NCI-H1417 (cell line): ENCODE results near the gene GDF7.

Experiments used
- DNase-seq, 3 experiments: peaks; one replicate each; lab custom pipeline; 2025; lab: John Stamatoyannopoulos, UW

The GDF7 gene

DNA sequence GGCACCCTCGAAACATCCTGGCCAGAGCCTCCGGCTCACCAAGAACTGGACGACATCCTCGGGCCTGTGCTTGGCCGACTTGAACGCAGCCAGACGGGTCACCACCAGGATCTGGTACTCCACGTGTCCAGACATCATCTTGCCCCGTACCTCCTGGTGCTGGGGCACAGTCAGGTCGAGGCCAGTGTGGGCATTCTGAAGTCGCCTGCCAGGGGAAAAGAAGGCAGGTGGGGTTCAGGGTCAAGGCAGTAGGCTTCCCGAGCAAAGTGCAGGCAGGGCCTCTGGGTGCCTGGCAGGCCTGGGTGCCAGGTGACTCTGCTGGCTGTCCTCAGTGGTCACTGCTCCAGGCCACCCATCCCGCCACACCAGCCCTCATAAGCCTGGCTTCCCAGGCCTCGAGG lies 21.6 kb upstream of the GDF7 start:
- DNase-seq: no peak

DNA sequence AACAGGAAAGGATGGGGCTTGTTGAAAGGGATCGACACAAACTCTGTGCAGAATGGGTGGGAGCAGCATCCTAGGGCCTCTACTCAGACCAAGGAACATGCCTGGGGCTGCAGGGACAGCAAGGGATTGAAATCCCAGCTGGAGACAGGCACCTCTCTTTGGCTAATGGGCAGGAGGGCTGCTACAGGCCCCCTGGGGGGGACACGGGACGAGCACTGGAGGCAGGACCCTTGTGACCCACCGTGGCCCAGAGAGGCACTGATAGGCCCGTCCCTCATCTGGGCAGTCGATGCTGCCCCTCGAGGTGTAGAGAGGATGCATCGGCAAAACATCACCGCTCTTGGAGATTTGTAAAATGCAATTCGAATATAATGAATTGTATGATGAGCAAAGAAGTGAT lies 21.2 kb upstream of the GDF7 start:
- DNase-seq: no peak

DNA sequence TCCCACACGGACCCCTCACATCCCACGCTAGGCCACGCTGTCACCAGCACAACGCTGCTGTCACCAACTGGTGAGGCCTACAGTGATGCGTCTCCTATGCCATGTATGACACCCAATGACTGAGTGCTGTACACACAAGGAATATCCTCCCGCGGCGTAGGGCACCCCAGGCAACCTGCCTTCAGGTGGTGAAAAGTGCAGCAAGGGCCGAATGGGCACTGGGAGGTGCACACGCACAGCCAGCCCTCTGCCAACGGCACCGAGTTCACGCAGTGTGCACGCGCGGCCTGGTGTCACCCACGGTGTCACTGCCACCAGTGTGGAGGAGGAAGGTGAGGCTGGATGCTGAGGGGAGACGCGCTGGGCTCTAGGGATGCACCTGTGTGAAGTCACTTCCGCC lies 20.5 kb upstream of the GDF7 start:
- no peak for DNase-seq

DNA sequence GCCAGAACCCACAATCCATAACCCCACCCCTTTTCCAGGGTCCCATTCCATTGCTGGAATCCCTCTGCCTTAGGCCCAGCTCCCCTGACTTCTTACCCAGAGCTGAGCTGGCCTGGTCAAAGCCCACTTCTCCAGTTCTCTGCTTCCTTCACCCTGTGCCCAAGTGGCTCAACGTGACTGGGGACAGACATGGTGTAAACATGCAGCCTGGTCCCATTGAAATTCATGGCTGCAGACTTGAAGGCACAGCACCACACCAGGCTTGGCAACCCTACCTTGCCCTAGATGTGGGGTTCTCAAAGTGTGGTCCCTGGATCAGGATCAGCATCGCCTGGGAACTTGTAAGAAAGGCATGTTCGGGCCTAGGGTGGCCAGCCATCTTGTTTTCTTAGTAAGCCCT lies 19.7 kb upstream of the GDF7 start:
- DNase-seq: no peak

DNA sequence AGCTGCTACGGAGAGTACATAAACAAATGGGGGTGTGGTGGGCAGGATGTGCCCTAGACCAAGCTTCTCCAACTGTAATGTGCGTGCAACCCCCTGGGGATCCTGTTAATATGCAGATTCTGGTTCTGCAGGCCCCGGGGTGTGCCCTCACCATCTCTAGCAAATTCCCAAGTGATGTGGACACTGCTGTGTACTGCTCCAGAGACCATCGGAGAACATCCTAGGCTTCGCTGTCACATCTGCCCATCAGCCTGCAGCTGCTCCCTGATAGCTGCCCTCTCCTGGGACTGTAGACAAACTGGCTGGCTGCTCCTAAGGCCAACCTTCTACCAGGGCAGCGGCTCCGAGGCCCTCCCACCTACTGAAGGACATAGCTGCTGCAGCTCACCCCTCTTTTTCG lies 19.2 kb upstream of the GDF7 start:
- DNase-seq: no peak

DNA sequence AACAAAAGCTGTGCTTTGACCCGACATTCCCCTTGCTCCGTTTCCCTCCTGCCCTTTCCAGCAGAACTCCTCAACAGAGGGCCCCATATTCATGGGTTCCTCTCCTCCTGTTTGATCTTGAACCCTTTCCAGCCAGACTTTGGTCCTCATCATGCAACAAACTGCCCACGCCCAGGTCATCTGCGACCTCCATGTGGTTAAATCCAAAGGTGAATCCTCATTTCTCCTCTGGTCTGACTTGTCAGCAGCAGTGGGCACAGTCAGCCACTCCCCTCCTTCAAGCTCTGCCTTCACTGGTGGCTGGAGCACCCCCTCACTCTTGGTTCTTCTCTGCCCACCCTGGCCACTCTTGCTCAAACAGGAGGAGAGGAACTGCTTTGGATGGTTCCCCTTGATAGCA lies 18.7 kb upstream of the GDF7 start:
- DNase-seq: no peak

DNA sequence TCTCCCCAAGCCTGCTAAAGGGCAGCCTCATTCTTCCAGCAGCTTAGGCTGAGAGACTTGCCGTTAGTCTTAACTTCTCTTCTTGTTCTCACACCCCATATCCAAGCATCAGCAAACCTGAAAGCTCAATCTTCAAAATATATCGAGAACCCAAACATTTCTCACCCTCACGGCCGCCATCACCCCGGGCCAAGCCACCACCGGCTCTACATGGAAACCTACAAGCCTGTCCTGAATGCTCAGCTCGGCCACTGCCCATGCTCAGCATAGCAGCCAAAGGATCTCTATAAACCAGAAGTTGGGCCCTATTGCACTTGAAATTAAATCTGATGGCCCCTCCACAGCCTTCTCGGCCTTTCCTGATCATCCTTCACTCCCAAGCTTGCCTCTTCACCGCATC lies 18.1 kb upstream of the GDF7 start:
- DNase-seq: no peak

DNA sequence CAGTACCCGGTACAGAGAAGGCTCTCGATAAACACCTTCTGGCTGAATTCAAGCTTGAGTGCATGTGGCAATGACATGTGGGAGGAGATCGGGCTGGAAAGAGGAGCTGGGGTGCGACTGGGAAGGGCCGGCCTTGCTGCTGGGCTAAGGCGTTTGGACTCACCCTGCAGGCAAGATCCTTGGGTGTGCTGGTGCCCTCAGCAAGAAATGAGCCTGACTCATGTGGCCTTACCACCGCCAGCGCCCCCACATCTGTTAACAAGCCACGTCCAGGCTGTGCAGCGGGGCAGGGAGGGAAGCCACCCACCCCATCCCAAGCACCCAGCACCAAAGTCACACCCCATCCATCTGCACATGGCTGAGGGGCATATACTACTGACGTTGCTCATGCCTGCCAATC lies 17.4 kb upstream of the GDF7 start:
- DNase-seq: no peak

DNA sequence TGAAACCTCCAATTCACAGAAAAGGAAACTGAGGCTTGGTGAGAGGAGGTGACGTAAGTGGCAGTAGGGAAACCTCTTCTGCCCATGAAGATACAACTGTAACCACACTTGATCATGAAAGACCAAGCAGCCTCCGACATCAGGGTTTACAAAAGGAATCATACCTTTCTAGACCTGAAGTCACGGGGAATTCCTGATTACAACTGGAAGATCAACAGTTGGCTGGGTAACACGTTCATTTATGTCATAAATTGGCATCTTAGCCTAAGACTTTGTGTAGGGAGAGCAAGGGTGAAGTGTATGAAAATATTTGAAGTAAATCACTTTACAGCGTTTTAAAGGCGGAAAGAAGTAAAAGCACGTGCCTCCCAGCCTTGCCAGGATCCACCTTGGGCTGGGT lies 17.0 kb upstream of the GDF7 start:
- no peak for DNase-seq

DNA sequence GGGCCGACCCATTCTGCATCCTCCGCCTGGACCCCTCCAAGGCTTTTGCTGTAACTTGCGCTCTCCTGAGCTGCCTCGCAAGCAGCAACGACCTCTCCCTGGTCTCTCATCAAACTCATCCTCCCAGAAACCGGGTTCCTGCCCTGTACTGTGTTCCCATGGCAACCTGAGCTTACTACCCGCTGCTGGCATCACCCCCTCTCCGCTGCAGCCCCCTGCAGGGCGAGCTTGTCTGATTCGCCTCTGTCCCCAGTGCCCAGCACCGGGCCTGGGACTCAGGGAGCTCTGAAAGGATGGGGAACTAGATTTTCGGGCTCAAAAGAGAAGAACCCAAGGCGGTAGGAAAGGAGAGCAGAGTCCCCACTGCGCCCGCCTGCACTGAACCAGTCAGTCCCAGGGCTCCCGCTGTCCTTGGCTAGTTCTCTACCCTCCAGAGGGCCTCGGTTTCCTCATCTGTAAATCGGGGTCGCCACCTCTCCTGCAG lies 16.5 kb upstream of the GDF7 start:
- peak; percentile 36 to 82 (median 78) for DNase-seq

DNA sequence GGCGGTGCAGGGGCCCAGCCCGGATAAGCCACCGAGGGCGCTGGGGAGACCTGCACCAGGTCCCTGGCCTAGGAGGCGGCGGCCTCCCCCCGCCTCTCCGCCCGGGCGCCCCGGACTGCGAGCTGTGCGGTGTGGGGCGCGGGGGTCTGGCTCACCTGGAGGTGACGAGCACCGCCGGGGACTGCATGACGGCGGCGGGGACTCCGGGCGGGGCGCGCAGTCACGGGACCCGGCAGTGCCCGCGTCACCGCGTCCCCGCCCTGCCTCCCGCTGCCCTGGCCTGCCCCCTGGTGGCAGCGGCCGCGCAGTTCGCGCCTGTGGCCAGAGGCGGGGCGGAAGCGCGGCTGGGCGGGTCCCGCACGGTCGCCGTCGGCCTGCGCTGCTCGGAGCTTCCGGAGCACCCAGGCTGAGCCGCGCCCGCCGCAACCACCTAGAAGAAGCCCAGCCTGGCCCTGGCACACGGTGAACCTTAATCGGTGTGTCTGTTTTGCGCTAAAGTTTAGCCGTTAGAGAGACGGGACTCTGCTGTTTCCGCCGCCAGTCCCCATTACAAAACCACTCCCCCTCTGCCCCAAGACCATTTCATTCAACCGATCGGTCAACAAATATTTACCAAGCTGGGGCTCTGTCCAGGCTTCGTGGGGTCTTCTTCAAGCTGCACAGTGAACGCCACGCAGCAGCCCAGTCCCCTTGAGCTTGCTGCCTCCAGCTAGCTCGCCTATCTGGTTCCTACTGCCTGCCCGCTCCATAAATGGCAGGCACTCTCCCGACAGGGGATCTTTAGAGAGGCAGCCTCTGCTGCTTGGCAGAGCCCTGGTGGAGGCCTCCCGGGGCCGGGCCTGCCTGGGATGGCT lies 15.8 kb upstream of the GDF7 start, which contains the start of gene HS1BP3:
Gene HS1BP3 (minus strand): TSS at position 222 of the 854 bp plus-strand sequence. CDS start 35 bp downstream, at position 187.
- peak; percentile 91 to 96 (median 95) for DNase-seq

DNA sequence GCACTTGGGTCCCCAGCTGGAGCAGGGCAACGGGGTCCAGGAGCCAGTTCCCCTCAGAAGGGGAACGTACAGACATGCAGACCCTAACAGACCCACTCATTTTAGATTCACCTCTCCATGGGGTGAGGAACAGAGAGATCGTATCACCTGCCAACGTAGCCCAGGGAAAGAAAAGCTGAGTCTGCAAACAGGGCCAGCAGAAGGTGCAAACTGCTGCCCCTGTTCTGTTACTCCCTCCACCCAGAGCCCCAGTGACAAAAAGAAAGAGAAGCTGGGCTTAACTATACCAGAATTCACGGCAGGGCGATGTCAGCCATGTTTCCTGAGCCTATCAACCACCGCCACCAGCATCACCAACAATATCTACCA lies 15.2 kb upstream of the GDF7 start:
- no peak for DNase-seq

DNA sequence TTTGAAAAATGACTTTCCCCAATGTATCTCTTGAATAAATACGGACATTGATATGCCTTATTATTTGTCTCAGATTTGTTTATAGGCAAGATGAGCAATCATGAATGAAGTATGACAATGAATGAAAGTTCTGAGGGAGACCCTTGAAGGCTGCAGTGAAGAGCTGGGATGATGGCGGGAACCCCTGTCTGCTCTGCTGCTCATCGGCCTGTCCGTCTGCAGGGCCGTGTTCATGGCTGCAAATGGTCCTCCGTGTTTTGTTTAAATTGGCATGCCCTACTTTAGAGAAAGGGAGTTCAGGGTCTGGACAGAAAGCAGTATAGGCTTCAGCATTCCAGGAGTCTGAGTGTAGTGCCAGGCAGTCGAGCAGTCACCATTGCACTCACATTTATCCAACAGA lies 14.8 kb upstream of the GDF7 start:
- DNase-seq: no peak

DNA sequence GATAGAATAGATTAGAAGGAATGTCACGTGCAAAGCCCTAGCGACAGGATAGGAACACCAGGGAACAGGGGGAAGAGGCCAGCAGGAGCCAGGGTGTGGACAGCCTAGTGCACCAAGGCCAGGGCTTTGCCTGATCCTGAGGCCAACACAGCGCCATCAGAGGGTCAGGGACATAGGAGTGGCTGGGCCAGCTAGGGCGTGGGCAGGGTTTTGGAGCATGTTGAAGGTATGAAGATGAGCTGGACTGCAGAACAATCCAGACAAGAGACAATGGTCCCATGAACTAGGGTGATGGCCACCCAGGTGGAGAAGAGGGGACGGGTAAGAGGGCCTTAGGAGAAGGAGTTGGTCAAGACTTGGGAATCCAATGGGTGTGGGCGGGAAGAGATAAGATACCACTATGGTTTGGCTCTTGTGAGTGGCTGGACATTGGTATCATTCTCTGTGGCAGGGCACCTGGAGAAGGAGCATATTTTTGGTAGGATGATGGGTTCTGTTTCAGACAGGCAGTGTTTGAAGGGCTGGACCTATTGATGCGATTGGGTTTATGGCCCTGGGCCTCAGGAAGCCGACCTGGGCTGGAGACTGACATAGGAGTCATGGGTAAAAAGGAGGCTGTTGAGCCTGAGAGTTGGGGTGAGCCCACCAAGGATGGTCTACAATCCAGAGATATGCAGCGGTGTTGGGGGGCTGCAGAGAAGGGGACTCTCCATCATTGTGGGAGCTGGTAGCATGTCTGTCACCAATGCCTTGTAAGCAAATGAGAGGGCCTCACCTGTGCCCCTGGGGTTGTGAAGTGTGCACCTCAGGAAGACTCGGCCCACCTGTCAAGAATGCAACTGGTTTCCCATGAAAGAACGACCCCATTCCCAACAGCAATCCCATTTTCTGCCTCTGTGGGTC lies 14.0 kb upstream of the GDF7 start:
- no peak for DNase-seq

DNA sequence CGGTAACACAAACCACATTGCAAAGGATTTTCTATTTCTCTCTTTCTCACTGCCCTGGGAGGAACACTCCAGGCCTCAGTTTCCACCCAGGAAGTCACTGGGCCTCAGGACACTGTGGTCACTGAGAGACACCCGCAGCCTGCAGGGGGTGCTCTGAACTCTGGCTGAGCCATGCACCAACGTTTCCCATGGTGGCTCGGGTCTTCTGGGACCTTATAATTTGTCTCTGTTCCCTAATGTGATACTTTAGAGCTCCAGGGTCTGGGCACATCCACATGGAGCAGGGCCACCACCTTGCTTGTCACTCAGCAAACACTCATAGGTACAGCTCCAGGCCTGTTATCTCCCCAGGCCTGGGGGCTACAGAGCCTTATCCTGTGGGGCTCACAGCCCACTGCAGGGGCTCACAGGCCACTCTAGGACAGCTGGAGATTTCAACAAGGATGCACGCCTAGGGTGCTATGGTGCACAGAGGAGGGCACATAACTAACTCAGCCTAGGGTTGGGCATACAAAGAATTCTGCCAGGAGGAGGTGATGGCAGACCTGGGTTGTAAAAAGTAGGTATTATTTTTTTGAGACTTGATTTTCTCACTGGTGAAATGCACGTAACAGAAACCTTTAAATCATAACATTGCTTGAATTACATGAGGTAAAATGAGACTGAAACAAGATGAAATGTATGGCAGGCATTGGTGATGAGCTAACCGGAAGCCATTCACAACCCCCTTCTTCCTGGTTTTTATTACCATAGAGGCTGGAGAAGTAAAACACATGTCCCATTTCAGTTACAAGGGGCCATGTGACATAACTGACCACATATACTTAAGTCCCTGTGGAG lies 13.0 kb upstream of the GDF7 start:
- DNase-seq: no peak

DNA sequence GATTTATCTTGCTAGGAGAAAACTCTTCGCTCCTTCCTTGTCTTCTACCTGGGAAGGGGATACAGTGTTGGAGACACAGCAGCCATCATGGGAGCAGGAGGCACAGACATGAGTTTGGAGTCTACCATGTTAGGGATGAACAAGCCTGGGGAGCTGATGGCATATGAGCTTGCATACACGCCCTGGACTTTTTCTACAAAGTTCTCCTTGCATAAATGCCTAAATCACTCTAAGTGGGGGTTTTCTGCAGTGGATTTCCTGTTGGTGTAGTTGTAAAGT lies 12.5 kb upstream of the GDF7 start:
- no peak for DNase-seq

DNA sequence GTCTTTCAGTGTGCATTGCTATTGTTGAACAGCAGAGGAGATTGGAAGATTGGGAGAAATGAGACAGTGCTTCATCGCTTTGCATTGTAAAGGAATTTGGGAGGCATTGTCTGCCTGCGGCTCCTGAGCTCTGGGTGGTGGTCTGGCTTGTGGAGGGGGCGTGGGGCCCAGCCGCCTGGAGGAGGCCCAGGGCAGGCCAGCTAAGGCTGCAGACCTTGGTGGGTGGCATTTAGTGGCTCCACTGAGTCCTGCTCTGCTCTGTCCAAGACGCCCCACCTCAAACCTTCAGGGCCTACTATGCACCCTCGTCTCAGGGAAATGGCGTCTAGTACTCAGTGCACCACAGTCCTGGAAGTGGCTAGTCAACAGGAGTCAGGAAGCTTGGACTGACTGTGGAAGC lies 10.4 kb upstream of the GDF7 start:
- DNase-seq: no peak

DNA sequence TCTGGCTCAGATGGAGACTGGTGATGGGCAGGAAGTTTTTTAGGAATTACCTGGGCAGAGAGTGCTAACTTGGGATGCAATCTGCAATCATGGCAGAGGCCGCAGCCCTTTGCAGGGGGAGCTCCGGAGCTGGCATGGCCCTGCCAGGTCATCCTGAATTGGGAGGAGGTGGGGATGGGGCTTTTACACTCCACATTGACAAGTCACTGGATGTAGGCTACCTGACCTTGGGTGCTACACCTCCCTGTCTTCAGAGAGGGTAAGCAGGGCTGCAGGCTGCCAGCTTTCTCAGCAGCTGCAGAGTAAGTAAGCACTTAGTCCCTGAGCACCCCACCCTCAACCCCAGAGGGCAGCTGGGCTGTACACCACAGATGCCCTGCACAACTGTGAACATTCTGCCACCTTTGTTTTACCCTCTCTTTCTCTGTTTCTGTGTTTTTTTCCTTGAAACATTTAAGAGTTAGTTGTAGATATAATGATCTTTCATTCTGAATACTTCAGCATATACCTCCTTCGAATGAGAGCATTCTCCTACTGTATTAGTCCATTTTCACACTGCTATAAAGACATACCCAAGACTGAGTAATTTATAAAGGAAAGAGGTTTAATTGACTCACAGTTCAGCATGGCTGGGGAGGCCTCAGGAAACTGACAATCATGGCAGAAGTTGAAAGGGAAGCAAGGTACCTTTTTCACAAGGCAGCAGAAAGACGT lies 9.3 kb upstream of the GDF7 start:
- DNase-seq: no peak

DNA sequence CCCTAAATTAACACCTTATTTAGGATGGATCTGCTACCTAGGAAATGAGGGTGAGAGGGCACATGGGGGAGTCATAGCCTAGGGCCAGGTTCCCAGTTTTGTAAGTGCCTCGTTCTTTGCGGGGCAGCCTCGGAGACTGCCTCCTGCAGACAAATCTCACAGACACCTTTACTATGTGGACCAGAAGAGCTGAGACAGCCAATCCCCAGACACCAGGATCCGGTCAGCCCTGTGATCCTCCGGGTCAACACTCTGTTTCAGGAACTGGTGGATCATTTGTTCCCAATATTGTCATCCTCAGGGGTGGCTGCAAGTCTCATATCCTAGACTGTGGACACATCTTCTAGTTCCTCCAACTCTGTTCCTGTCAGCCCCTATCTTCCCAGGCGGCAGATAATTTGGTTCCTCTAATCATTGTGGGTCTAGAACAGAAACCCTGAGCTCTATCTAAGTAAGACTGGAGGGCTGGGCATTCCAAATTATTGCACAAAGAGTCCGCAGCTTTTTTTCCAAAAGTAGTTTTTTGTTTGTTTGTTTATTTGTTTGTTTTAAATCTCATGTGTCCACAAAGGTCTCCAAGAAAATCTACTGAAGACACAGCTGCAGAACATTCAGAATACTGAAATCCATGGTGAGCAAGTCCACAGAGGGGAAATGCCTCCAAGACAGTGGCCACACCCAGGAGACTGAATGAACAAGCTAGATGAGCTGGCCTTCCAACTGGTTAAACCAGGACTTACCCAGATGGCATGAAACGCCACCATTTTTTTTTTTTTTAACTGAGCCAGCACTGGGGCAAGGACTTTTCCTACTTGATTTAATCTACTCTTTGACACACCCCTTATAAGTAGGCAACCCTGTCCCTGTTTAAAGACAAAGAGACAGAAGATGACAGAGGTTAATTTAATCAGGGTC lies 6.2 kb upstream of the GDF7 start:
- no peak for DNase-seq
